A549 (cell line): ENCODE data around the gene LIMCH1. TPM values are rescaled to one million over a fixed set of nuclear protein-coding genes. Genes with fewer than 3 reads are reported as not detected.

Experiments used
- ATAC-seq, 2 experiments: fragments of 200-7000 bp in 1 of 2; fragments of >200 bp in 1 of 2; cut with Nextera tagmentation in 1 of 2; cut with Tn5 transposase in 1 of 2; 3 replicates each; pipeline versions ENCODE4 v1.8.0 to v1.9.1; 2018 to 2020; ENCODE audit warnings: mild to moderate bottlenecking in 1 of 2, moderate library complexity in 1 of 2
- CTCF ChIA-PET: fragments of 300-600 bp; sonication (Branson Sonifier 250); formaldehyde crosslinking; extraction: SDS; loops from one replicate; lab custom pipeline; 2021; ENCODE audit warnings: antibody characterized with exemption, inconsistent platforms; lab: Yijun Ruan, JAX
- POLR2A ChIA-PET: fragments of 350-600 bp; formaldehyde crosslinking; extraction: SDS; loops from one replicate; lab custom pipeline; 2021; ENCODE audit warnings: antibody characterized with exemption, inconsistent platforms; lab: Yijun Ruan, JAX
- DNase-seq, 2 experiments: peaks; one replicate each; pipeline versions ENCODE4 v3.0.0 to v3.0.0-alpha.2; 2011 to 2016; ENCODE audit warnings: low read depth in 1 of 2, low spot score in 1 of 2
- FAIRE-seq: peaks from 2 replicates; lab custom pipeline; 2011; peaks lifted over from hg19 to GRCh38; lab: Jason Lieb, UNC
- H3K27ac ChIP-seq, 2 experiments: fragments of >200 bp; sonication (Bioruptor Twin); formaldehyde crosslinking; 3 replicates each; pipeline ENCODE4 v1.5.1; 2016 to 2017
- H3K4me1 ChIP-seq: fragments of >200 bp; sonication (Bioruptor Twin); formaldehyde crosslinking; 3 replicates; pipeline ENCODE4 v1.6.1; 2016
- H3K4me2 ChIP-seq: fragments of >200 bp; sonication (Bioruptor Twin); formaldehyde crosslinking; 3 replicates; pipeline ENCODE4 v1.6.1; 2016
- H3K4me3 ChIP-seq: fragments of >200 bp; sonication (Bioruptor Twin); formaldehyde crosslinking; 3 replicates; pipeline ENCODE4 v1.5.1; 2016
- H3K9me3 ChIP-seq: fragments of >200 bp; sonication (Bioruptor Twin); formaldehyde crosslinking; 3 replicates; pipeline ENCODE4 v1.6.1; 2016
- ATOH8 ChIP-seq: fragments of 250-450 bp; sonication (Bioruptor Pico); IDR thresholded peaks from 2 replicates; pipeline ENCODE4 v1.5.0; 2020; ENCODE audit warnings: low read depth, mild to moderate bottlenecking, moderate library complexity
- BHLHE40 ChIP-seq: IDR thresholded peaks from 2 replicates; pipeline ENCODE4 v1.6.1; 2012; ENCODE audit warnings: low read depth, low read length, inconsistent platforms
- CBX2 ChIP-seq: fragments of 200-600 bp; sonication (generic); IDR thresholded peaks from 2 replicates; pipeline ENCODE4 v1.6.1; 2016; ENCODE audit warnings: low read depth, mild to moderate bottlenecking, borderline replicate concordance
- CBX8 ChIP-seq: fragments of 200-600 bp; sonication (generic); IDR thresholded peaks from 2 replicates; pipeline ENCODE4 v1.6.1; 2016
- CHD2 ChIP-seq: fragments of 150-350 bp; IDR thresholded peaks from 2 replicates; pipeline ENCODE4 v1.6.1; 2014; ENCODE audit warnings: low read length; ENCODE audit not compliant: partially characterized antibody
- CHD4 ChIP-seq: fragments of 200-600 bp; sonication (generic); IDR thresholded peaks from 2 replicates; pipeline ENCODE4 v1.6.1; 2016; ENCODE audit warnings: antibody characterized with exemption, mild to moderate bottlenecking, borderline replicate concordance
- E2F6 ChIP-seq: IDR thresholded peaks from 2 replicates; pipeline ENCODE4 v1.6.1; 2012; ENCODE audit warnings: low read depth, borderline replicate concordance
- EHMT2 ChIP-seq: fragments of 200-600 bp; sonication (generic); IDR thresholded peaks from 2 replicates; pipeline ENCODE4 v1.6.1; 2016; ENCODE audit warnings: antibody characterized with exemption, low read depth, mild to moderate bottlenecking, moderate library complexity
- EP300 ChIP-seq, 2 experiments: fragments of >200 bp; sonication (Bioruptor Twin); formaldehyde crosslinking; IDR thresholded peaks; 2 replicates in 1 of 2; 3 replicates in 1 of 2; pipeline ENCODE4 v1.6.1; 2016 to 2017
- FOSL2 ChIP-seq, 2 experiments: fragments of 450-650 bp in 1 of 2; fragments of >200 bp in 1 of 2; sonication (Bioruptor Twin) in 1 of 2; formaldehyde crosslinking; IDR thresholded peaks; 2 replicates each; pipeline versions ENCODE4 v1.5.0 to v1.6.1; 2016 to 2020; ENCODE audit warnings: mild to moderate bottlenecking in 1 of 2, moderate library complexity in 1 of 2
- HDAC2 ChIP-seq: fragments of 200-600 bp; sonication (generic); IDR thresholded peaks from 2 replicates; pipeline ENCODE4 v1.6.1; 2016
- HMGXB4 ChIP-seq: fragments of 250-450 bp; sonication (Bioruptor Pico); IDR thresholded peaks from 2 replicates; pipeline ENCODE4 v1.5.0; 2021; ENCODE audit warnings: mild to moderate bottlenecking, moderate library complexity, borderline replicate concordance
- HOXB5 ChIP-seq: fragments of 250-450 bp; sonication (Bioruptor Pico); IDR thresholded peaks from 2 replicates; pipeline ENCODE4 v1.5.0; 2020; ENCODE audit warnings: mild to moderate bottlenecking, moderate library complexity
- KDM1A ChIP-seq: fragments of 200-600 bp; sonication (generic); IDR thresholded peaks from 2 replicates; pipeline ENCODE4 v1.6.1; 2016; ENCODE audit warnings: low read depth, mild to moderate bottlenecking
- KDM5A ChIP-seq: fragments of 200-600 bp; sonication (generic); IDR thresholded peaks from 2 replicates; pipeline ENCODE4 v1.6.1; 2016; ENCODE audit warnings: antibody characterized with exemption, mild to moderate bottlenecking
- MAZ ChIP-seq: fragments of 150-350 bp; IDR thresholded peaks from 2 replicates; pipeline ENCODE4 v1.6.1; 2014; ENCODE audit warnings: antibody characterized with exemption, low read depth, low read length, borderline replicate concordance
- MYC ChIP-seq: IDR thresholded peaks from 2 replicates; pipeline ENCODE4 v1.6.1; 2012; ENCODE audit warnings: mild to moderate bottlenecking, inconsistent platforms, low read length, improper control_type of control experiment, borderline replicate concordance
- PHF8 ChIP-seq: fragments of 200-600 bp; sonication (generic); IDR thresholded peaks from 2 replicates; pipeline ENCODE4 v1.6.1; 2016; ENCODE audit warnings: low read depth, mild to moderate bottlenecking, antibody characterized with exemption, moderate library complexity, borderline replicate concordance
- RNF2 ChIP-seq: fragments of 200-600 bp; sonication (generic); IDR thresholded peaks from 2 replicates; pipeline ENCODE4 v1.6.1; 2016; ENCODE audit warnings: low read depth, mild to moderate bottlenecking, antibody characterized with exemption, moderate library complexity, borderline replicate concordance
- SMC3 ChIP-seq: fragments of >200 bp; sonication (Bioruptor Twin); formaldehyde crosslinking; IDR thresholded peaks from 3 replicates; pipeline ENCODE4 v1.6.1; 2018; ENCODE audit warnings: inconsistent platforms
- SREBF2 ChIP-seq: fragments of 450-650 bp; IDR thresholded peaks from 2 replicates; pipeline ENCODE4 v1.6.1; 2014; ENCODE audit warnings: mild to moderate bottlenecking, moderate library complexity
- TP53 ChIP-seq: fragments of 250-450 bp; sonication (Bioruptor Pico); IDR thresholded peaks from 2 replicates; pipeline ENCODE4 v1.5.0; 2021; ENCODE audit warnings: mild to moderate bottlenecking, moderate library complexity
- ZFP36 ChIP-seq: fragments of 450-650 bp; IDR thresholded peaks from 2 replicates; pipeline ENCODE4 v1.6.1; 2014; ENCODE audit warnings: borderline replicate concordance; ENCODE audit not compliant: partially characterized antibody
- ZNF302 ChIP-seq: fragments of 250-450 bp; sonication (Bioruptor Pico); IDR thresholded peaks from 2 replicates; pipeline ENCODE4 v1.9.0; 2021; ENCODE audit warnings: inconsistent platforms, mild to moderate bottlenecking, moderate library complexity
- WGBS: methylation state at CpG from one replicate; pipeline ENCODE4 v1.1.6; 2017; ENCODE audit errors: missing lambda C conversion rate; 5-methylcytosine and 5-hydroxymethylcytosine counted together
- polyA plus RNA-seq, 4 experiments: library from polyadenylated mRNA; depleted of rRNA in 3 of 4; stranded (reverse); fragments of >200 nt; fragmentation: RNase III in 1 of 4; extraction: RNeasy Plus Mini Kit Qiagen cat#74134 plus additional on column Dnase treatment in 1 of 4; gene quantifications; 2 replicates in 3 of 4; 3 replicates in 1 of 4; pipeline ENCODE4 v1.2.3, GENCODE V29; 2011 to 2017
- TF ChIP-seq, protein P1 (sequence below): fragments of 200-600 bp; sonication (generic); IDR thresholded peaks from 2 replicates; pipeline ENCODE4 v1.6.1; 2016; ENCODE audit warnings: antibody characterized with exemption, mild to moderate bottlenecking, moderate library complexity
- TF ChIP-seq, protein P2 (sequence below): fragments of >200 bp; sonication (Bioruptor Twin); formaldehyde crosslinking; IDR thresholded peaks from 3 replicates; pipeline ENCODE4 v1.5.1; 2016

LIMCH1 gene
- polyA plus RNA-seq, 2 of the 4 experiments (the other 2 are of a cell fraction) = 52.9 to 88.9 TPM

DNA sequence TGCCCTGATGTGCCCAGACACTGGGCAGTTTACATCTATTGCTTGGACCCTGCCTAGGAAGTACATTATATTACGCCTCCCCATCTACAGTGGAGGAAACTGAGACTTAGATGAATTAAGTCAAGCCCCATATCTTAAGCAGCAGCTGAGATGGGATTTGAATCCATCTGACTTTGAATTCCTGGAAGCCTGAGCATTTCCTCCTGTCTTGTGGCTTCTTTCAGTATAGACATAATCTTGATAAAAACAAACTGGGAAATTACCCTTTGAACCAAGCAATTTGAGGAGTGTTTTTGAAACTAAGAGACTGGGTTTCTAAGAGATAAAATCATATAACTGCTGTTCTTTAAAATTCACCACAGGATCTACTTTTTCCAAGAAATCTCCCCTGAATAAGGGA, 18.6 kb downstream of the LIMCH1 start:
- no peak for FAIRE-seq
- H3K4me2 ChIP-seq = no peak overlapping the region
- ATAC-seq = no peak
- ChIA-PET CTCF (no interaction called here), POLR2A (no interaction called here)
- H3K9me3 ChIP-seq = no peaks in the 10 kb centered on the region
- TF ChIP-seq ATOH8 (CRISPR knock-in tag) (no peak), HDAC2 (no peak), FOSL2 (IDR thresholded peaks at IDR 0.05) (no peak), FOSL2 (CRISPR knock-in tag; IDR thresholded peaks at IDR 0.05) (no peak), EP300 (IDR thresholded peaks at IDR 0.05) (no peak), CHD4 (no peak), TP53 (CRISPR knock-in tag) (no peak), KDM1A (no peak), SMC3 (no peak), SREBF2 (no peak), ZFP36 (no peak), CHD2 (no peak), HOXB5 (CRISPR knock-in tag) (no peak), CBX8 (no peak), ZNF302 (CRISPR knock-in tag) (no peak), KDM5A (no peak), MAZ (no peak), EHMT2 (no peak)
- TF ChIP-seq, protein P1, sequence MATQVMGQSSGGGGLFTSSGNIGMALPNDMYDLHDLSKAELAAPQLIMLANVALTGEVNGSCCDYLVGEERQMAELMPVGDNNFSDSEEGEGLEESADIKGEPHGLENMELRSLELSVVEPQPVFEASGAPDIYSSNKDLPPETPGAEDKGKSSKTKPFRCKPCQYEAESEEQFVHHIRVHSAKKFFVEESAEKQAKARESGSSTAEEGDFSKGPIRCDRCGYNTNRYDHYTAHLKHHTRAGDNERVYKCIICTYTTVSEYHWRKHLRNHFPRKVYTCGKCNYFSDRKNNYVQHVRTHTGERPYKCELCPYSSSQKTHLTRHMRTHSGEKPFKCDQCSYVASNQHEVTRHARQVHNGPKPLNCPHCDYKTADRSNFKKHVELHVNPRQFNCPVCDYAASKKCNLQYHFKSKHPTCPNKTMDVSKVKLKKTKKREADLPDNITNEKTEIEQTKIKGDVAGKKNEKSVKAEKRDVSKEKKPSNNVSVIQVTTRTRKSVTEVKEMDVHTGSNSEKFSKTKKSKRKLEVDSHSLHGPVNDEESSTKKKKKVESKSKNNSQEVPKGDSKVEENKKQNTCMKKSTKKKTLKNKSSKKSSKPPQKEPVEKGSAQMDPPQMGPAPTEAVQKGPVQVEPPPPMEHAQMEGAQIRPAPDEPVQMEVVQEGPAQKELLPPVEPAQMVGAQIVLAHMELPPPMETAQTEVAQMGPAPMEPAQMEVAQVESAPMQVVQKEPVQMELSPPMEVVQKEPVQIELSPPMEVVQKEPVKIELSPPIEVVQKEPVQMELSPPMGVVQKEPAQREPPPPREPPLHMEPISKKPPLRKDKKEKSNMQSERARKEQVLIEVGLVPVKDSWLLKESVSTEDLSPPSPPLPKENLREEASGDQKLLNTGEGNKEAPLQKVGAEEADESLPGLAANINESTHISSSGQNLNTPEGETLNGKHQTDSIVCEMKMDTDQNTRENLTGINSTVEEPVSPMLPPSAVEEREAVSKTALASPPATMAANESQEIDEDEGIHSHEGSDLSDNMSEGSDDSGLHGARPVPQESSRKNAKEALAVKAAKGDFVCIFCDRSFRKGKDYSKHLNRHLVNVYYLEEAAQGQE = no peak
- no peak for DNase-seq
- no peak overlapping the region for H3K27ac ChIP-seq
- peaks cover 9% of the 10 kb centered on the region; the same call in 1 of the 3 replicates for H3K4me1 ChIP-seq
- WGBS = 100% methylated on average over 1 of the region's 1 CpG
- no peak overlapping the region for H3K4me3 ChIP-seq

DNA sequence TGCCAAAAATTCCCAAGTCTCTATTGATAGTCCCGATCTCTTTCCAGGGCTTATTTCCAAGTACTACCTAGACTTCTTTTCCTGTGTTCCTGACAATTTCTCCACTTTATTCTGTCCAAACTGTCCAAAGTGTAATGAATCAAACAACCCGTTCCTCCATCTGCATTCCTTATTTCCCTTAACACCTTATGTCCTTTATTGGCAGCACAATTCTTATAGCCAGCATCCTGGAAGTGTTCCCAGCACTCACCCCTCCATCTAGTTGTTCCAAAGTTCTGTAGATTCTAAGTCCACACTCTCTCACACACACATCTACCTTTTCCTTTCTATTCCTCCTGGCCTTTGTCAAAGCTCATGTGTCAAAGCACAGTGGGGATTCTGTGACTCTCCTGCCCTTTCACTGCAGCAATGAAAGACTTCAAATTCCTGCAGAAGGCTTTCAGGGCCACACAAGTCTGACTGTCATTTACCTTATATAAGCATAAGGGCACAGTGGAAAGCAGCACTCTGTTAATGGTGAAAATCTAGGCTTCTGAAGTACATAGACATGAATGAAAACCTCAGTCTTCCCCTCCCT, 22.1 kb downstream of the LIMCH1 start:
- Histone ChIP-seq H3K4me1 (peaks cover 20% of the 10 kb centered on the region; the same call in 2 of the 3 replicates), H3K9me3 (no peaks in the 10 kb centered on the region)
- FAIRE-seq = no peak
- ChIA-PET POLR2A (no interaction called here), CTCF (no interaction called here)
- ATAC-seq = no peak
- WGBS = 78% methylated on average over 2 of the region's 2 CpGs
- DNase-seq = no peak
- no peak for TF ChIP-seq MYC
- no peak for TF ChIP-seq KDM5A
- TF ChIP-seq HMGXB4 (CRISPR knock-in tag) = no peak
- no peak for TF ChIP-seq FOSL2 (IDR thresholded peaks at IDR 0.05)
- no peak for TF ChIP-seq FOSL2 (CRISPR knock-in tag; IDR thresholded peaks at IDR 0.05)
- no peak for TF ChIP-seq BHLHE40
- TF ChIP-seq CHD4 = no peak
- no peak for TF ChIP-seq RNF2
- TF ChIP-seq, protein P2, sequence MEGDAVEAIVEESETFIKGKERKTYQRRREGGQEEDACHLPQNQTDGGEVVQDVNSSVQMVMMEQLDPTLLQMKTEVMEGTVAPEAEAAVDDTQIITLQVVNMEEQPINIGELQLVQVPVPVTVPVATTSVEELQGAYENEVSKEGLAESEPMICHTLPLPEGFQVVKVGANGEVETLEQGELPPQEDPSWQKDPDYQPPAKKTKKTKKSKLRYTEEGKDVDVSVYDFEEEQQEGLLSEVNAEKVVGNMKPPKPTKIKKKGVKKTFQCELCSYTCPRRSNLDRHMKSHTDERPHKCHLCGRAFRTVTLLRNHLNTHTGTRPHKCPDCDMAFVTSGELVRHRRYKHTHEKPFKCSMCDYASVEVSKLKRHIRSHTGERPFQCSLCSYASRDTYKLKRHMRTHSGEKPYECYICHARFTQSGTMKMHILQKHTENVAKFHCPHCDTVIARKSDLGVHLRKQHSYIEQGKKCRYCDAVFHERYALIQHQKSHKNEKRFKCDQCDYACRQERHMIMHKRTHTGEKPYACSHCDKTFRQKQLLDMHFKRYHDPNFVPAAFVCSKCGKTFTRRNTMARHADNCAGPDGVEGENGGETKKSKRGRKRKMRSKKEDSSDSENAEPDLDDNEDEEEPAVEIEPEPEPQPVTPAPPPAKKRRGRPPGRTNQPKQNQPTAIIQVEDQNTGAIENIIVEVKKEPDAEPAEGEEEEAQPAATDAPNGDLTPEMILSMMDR = no peak
- TF ChIP-seq CBX2 = no peak
- no peak for TF ChIP-seq SMC3
- no peak for TF ChIP-seq PHF8
- TF ChIP-seq E2F6 = no peak
- TF ChIP-seq, all 56 proteins: peak for 0
- no peak overlapping the region for H3K4me2 ChIP-seq
- no peak overlapping the region; a peak in 1 of 6 replicates for H3K27ac ChIP-seq
- H3K4me3 ChIP-seq = no peak overlapping the region
